Measurements from ENCODE around the gene AKAP3.

DNA sequence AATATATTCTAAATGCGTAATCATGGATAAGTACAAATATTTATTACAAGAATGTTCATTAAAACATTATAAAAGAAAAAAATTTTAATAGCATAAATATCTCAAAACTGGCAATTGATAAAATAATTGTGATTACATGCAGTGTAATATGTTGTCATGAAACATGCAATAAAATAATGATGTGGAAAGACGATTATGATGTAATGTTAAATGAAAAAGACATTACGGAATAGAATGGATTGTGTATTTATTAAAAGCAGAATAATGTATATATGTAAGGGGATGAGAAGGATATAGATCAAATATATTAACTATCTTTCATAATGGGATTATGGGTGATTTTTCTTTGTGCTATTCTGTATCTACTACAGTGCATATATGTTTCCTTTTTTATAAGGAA lies 32.9 kb upstream of the AKAP3 start:
- TF ChIP-seq, protein P1, sequence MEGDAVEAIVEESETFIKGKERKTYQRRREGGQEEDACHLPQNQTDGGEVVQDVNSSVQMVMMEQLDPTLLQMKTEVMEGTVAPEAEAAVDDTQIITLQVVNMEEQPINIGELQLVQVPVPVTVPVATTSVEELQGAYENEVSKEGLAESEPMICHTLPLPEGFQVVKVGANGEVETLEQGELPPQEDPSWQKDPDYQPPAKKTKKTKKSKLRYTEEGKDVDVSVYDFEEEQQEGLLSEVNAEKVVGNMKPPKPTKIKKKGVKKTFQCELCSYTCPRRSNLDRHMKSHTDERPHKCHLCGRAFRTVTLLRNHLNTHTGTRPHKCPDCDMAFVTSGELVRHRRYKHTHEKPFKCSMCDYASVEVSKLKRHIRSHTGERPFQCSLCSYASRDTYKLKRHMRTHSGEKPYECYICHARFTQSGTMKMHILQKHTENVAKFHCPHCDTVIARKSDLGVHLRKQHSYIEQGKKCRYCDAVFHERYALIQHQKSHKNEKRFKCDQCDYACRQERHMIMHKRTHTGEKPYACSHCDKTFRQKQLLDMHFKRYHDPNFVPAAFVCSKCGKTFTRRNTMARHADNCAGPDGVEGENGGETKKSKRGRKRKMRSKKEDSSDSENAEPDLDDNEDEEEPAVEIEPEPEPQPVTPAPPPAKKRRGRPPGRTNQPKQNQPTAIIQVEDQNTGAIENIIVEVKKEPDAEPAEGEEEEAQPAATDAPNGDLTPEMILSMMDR (IDR thresholded peaks at IDR 0.05): no peak
- no peak for TF ChIP-seq POLR2A (IDR thresholded peaks at IDR 0.05)
